Activated naive CD8-positive, alpha-beta T cell treated with anti-CD3 and anti-CD28 coated beads, Interleukin-2, amount 50 U/mL, for 24 hours (primary cell): ENCODE results near the gene PARN.
"Not testable (repeated sequence)": the region's sequence is repeated elsewhere in the genome, so short reads cannot be mapped to it uniquely, and the experiment has no call there.

Experiments used
- ATAC-seq: fragments of 150-1000 bp; cut with Tn5 transposase; one replicate; pipeline ENCODE4 v1.10.0; 2021
- DNase-seq: peaks from one replicate; pipeline ENCODE4 v3.0.0; 2021
- H3K27ac Mint-ChIP-seq: one replicate; pipeline ENCODE4 v1.8.0; 2021; ENCODE audit warnings: mild to moderate bottlenecking, mixed read lengths
- H3K27me3 Mint-ChIP-seq: one replicate; pipeline ENCODE4 v1.8.0; 2021; ENCODE audit warnings: mixed read lengths
- H3K36me3 Mint-ChIP-seq: one replicate; pipeline ENCODE4 v1.8.0; 2021; ENCODE audit warnings: low read depth, mixed read lengths
- H3K4me1 Mint-ChIP-seq: one replicate; pipeline ENCODE4 v1.8.0; 2021; ENCODE audit warnings: mixed read lengths
- H3K4me3 Mint-ChIP-seq: one replicate; pipeline ENCODE4 v1.8.0; 2021; ENCODE audit warnings: mild to moderate bottlenecking, moderate library complexity, mixed read lengths
- H3K9me3 Mint-ChIP-seq: one replicate; pipeline ENCODE4 v1.8.0; 2021; ENCODE audit warnings: mixed read lengths

Gene PARN

DNA sequence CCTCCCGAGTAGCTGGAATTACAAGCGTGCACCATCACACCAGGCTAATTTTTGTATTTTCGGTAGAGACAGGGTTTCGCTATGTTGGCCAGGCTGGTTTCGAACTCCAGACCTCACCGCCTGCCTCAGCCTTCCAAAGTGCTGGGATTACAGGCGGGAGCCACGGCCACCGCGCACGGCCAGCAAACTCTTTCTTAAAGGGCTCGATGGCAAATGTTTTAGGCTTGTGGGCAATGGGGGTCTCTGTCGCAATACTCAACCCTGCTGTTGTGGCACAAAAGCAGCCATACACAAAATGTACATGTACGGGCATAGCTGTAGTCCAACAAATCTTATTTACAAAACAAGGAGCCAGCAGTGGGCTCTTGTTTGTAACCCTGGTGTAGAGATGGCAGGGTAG is 18.4 kb downstream of the PARN start:
- Mint-ChIP-seq H3K4me1 (no peaks in the 10 kb centered on the region), H3K36me3 (peaks cover 49% of the 10 kb centered on the region), H3K4me3 (no peak overlapping the region), H3K9me3 (no peaks in the 10 kb centered on the region), H3K27me3 (no peaks in the 10 kb centered on the region), H3K27ac (no peak overlapping the region)
- ATAC-seq: no peak
- DNase-seq: no peak

DNA sequence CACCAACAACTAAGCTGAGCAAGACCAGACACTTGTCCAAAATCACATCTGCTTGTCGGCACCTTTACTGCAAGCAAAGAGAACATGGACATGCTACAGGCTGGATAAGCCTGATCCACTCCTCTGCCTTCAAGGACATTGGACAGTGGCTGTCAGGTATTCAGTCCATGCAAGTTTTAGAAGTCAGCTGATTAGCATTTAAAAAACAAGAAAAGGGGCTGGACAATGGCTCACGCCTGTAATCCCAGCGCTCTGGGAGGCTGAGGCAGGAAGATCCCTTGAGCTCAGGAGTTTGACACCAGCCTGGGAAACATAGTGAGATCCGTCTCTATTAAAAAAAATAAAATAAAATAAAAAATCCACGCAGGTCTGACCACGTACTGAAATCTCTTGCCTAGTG is 20.3 kb downstream of the PARN start:
- H3K36me3 Mint-ChIP-seq: peaks cover 43% of the 10 kb centered on the region
- DNase-seq (no peak), ATAC-seq (no peak)
- H3K27me3 Mint-ChIP-seq: no peaks in the 10 kb centered on the region
- H3K9me3 Mint-ChIP-seq: no peaks in the 10 kb centered on the region
- H3K4me3 Mint-ChIP-seq: no peak overlapping the region
- H3K4me1 Mint-ChIP-seq: no peaks in the 10 kb centered on the region
- H3K27ac Mint-ChIP-seq: no peak overlapping the region

DNA sequence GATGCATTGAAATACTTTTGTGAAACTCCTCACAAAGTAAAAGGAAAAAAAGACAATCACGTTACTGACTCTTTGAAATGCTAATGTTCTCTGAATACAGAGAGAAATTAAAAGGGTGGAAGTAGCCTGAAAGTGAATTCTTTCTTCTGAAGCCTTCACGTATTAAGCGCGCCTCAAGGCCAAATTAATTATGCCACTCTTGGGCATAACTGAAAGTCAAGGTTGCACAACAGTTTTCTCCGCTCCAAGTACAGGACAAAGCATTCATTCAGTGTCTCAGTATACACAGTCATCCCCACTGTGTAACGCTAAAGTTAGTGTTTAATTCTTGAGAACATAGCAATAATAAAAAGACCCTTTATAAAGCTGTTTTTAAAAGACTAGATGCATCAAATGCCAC is 21.5 kb downstream of the PARN start:
- ATAC-seq (no peak), DNase-seq (no peak)
- H3K36me3 Mint-ChIP-seq: peaks cover 42% of the 10 kb centered on the region
- no peak overlapping the region for H3K4me3 Mint-ChIP-seq
- H3K27me3 Mint-ChIP-seq: no peaks in the 10 kb centered on the region
- H3K4me1 Mint-ChIP-seq: no peaks in the 10 kb centered on the region
- no peaks in the 10 kb centered on the region for H3K9me3 Mint-ChIP-seq
- no peak overlapping the region for H3K27ac Mint-ChIP-seq

DNA sequence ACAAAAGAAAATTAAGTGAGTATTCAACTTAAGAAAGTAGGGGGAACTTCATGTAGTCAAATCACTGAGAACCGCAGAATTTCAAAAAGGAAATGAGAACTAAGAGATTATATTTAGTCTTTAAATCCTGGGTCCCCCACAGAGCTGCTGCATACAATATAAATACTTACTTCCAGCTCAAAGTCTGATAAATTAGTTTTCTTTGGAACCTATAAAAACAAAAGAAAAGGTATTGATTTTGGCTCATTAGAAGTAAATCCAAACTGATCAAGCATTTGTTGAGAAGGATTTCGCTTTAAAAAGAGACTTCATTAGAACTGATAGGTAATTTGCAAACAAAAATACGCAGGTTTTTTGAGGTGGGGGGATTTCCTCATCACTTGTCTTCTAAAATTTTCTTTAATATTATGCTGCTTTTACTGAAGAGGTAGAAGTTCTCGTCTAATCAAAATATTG is 21.9 kb downstream of the PARN start:
- H3K27ac Mint-ChIP-seq: no peak overlapping the region
- no peak for ATAC-seq
- peaks cover 43% of the 10 kb centered on the region for H3K36me3 Mint-ChIP-seq

DNA sequence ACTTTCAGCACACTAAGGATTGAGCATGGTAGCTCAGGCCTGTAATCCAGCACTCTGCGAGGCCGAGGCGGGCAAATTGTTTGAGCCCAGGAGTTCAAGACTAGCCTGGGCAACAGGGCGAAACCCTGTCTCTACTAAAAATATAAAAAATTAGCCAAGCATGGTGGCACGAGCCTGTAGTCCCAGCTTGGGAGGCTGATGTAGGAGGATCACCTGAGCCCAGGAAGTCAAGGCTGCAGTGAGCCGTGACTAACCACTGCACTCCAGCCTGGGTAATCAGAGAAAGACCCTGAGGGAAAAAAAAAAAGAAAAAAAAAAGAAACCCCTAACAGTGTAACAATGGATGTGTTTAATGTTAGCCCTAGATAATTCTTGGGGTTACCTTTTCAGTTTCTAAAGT is 24.0 kb downstream of the PARN start:
- Mint-ChIP-seq H3K27ac (no peak overlapping the region), H3K4me1 (no peaks in the 10 kb centered on the region), H3K27me3 (no peaks in the 10 kb centered on the region), H3K9me3 (no peaks in the 10 kb centered on the region), H3K36me3 (peaks cover 48% of the 10 kb centered on the region), H3K4me3 (no peak overlapping the region)
- ATAC-seq (no peak), DNase-seq (no peak)

More for the DNA sequence above, 21.9 kb downstream of the PARN start:
- Mint-ChIP-seq H3K4me3 (no peak overlapping the region), H3K27me3 (no peaks in the 10 kb centered on the region), H3K4me1 (no peaks in the 10 kb centered on the region), H3K9me3 (no peaks in the 10 kb centered on the region)
- DNase-seq: no peak

DNA sequence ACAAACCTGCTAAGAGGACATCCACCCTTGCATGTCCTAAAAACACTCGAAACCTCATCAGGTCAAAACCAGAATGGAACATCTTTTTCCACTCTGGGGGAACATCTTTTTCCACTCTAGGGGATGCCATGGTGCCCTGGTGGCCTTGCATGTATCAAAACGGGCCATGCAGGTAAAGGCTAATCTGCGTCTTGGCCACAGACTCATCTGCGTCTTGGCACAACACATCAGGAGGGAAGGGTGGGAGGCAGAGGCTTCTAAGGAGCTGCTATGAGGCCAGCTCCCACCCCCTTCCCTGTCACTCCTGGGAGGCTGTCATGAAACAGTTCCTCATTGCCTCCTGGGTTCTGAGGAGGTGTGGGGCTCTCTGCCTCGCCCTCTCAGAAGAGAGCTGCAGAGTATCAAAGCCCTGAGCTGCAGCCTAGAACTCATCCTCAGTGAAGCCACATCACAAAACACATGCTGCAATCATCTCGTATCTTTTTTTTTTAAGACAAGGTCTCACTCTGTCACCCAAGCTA is 27.6 kb downstream of the PARN start:
- Mint-ChIP-seq H3K27me3 (no peaks in the 10 kb centered on the region), H3K4me1 (no peaks in the 10 kb centered on the region), H3K36me3 (peaks cover 49% of the 10 kb centered on the region), H3K9me3 (no peaks in the 10 kb centered on the region), H3K27ac (no peak overlapping the region), H3K4me3 (no peak overlapping the region)
- no peak for ATAC-seq
- no peak for DNase-seq

DNA sequence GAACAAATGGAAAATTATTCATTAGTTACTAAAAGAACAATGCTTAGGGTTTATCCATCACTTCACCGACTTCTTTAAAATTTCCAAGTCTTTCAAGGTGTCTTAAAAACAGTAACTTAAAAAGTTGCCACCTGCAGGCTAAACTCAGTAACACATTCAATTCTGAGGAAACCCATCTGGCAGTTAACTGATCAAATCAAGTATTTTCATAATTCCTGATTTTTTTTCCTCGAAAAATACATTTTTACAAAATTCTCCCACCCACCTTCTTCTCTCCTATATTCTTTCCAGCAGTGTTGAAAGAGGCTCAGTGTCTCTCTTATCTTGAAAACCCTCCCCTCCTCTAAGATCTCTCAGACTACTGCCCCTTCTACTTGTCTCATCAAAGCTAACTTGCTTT is 29.9 kb downstream of the PARN start:
- Mint-ChIP-seq H3K36me3 (peaks cover 46% of the 10 kb centered on the region), H3K27ac (no peak overlapping the region), H3K4me3 (no peak overlapping the region), H3K27me3 (no peaks in the 10 kb centered on the region), H3K9me3 (no peaks in the 10 kb centered on the region), H3K4me1 (no peaks in the 10 kb centered on the region)
- DNase-seq (no peak), ATAC-seq (no peak)

DNA sequence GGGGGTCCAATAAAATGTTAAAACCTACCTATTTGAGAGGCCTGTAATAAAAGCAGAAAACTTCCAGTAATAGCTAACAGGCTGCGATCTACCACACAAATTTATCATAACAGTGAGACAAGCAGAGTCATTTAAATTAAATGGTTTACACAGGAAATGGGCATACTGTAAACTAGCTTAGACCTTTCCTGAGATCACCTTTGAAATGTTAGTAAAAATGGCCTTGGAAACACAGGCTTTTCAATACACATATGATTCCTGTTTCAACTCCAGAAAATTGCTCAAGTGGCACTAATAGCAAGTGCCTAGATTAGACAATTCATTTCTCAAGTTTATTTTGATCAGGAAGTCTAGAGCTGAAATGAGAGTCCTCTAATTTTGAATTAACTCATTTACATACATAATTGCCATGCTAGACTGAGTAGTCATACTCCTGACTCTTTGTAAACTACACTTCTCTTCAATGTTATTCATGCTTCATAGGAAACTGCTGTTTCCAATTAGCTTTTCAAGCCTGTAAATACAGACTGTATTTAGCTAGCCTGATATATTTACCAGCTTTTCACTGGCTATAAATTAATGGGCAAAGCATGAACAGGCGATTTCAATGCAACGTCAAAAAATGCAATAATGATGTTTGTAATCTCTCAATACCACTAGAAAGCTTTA is 43.3 kb downstream of the PARN start:
- DNase-seq: no peak
- Mint-ChIP-seq H3K4me3 (no peak overlapping the region), H3K36me3 (peaks cover 54% of the 10 kb centered on the region), H3K4me1 (no peaks in the 10 kb centered on the region), H3K27ac (no peak overlapping the region), H3K9me3 (no peaks in the 10 kb centered on the region), H3K27me3 (no peaks in the 10 kb centered on the region)
- no peak for ATAC-seq

DNA sequence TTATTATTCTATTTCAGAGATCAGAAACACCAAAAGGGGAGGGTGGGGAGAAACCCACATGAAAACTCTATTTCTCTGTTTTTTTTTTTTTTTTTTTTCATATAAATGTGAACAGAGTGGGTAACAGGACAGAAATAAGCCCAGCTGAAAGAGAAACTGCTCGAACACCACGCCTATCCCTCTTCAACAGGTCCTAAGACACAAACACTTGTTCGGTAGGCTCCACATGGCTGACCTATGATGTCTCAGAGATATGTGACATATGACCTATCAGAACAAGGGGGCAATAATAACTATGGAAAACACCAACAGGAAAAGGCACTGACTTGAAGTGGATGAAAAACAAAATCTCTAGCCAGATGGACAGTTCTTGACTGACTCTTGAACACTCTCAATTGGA is 44.8 kb downstream of the PARN start:
- Mint-ChIP-seq H3K27ac (no peak overlapping the region), H3K36me3 (peaks cover 53% of the 10 kb centered on the region), H3K27me3 (no peaks in the 10 kb centered on the region), H3K4me3 (no peak overlapping the region), H3K9me3 (no peaks in the 10 kb centered on the region), H3K4me1 (no peaks in the 10 kb centered on the region)
- ATAC-seq (no peak), DNase-seq (no peak)

DNA sequence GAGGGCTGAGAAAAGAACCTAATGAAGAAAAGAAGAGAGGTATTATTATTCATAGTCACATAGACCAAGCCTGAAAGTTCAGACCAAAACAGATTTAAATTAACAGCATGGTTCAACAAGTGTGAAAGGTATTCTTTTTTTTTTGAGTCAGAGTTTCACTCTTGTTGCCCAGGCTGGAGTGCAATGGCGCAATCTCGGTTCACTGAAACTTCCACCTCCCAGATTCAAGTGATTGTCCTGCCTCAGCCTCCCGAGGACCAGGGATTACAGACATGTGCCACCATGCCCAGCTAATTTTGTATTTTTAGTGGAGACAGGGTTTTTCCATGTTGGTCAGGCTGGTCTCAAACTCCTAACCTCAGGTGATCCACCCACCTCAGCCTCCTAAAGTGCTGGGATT is 49.1 kb downstream of the PARN start:
- peak overlapping the region; percentile 42 for H3K27ac Mint-ChIP-seq

DNA sequence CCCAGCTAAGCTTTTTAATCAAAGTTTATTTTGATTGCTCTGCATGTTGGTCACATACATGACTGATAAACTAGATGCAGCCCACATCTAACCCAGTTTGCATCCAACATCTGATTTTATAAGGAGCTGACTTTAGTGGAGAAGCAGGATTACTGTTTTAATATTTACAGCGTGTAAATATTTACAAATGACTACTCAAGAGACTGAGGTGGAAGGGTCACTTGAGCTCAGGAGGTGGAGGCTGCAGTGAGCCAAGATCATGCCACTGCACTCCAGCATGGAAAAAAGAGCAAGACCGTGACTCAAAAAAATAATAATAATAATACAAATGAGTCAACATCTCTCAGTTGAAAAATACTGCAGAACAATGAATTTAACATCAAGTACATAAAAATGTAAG is 50.8 kb downstream of the PARN start:
- no peaks in the 10 kb centered on the region for H3K4me1 Mint-ChIP-seq
- DNase-seq (no peak), ATAC-seq (no peak)
- H3K4me3 Mint-ChIP-seq: no peak overlapping the region
- no peaks in the 10 kb centered on the region for H3K27me3 Mint-ChIP-seq
- H3K36me3 Mint-ChIP-seq: peaks cover 68% of the 10 kb centered on the region
- no peaks in the 10 kb centered on the region for H3K9me3 Mint-ChIP-seq
- no peak overlapping the region for H3K27ac Mint-ChIP-seq

More for the DNA sequence above, 49.1 kb downstream of the PARN start:
- not testable (repeated sequence) for H3K27me3 Mint-ChIP-seq, ATAC-seq, H3K4me1 Mint-ChIP-seq, H3K9me3 Mint-ChIP-seq, DNase-seq, H3K4me3 Mint-ChIP-seq
- peaks cover 58% of the 10 kb centered on the region for H3K36me3 Mint-ChIP-seq

DNA sequence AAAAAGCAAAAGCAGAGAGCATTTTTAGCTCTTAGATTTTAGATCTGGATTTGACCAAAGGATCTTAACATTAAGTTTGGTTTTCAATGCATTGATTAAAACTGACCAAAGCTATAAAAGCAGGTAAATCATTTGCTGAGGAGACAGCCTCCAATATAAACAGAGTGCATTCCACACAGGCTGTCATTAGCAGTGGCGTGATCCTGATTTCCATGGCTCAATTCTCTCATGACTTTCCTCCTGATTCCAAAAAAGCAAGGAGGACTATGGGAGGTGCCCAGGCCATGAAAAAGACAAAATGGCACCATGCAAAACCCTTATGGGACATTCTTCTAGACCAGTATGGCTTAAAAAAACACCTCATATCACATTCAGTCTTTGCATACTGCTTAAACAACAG is 53.5 kb downstream of the PARN start:
- Mint-ChIP-seq H3K4me3 (no peak overlapping the region), H3K27ac (no peak overlapping the region), H3K4me1 (no peaks in the 10 kb centered on the region), H3K27me3 (no peaks in the 10 kb centered on the region), H3K36me3 (peaks cover 71% of the 10 kb centered on the region), H3K9me3 (no peaks in the 10 kb centered on the region)
- DNase-seq: no peak
- ATAC-seq: no peak

DNA sequence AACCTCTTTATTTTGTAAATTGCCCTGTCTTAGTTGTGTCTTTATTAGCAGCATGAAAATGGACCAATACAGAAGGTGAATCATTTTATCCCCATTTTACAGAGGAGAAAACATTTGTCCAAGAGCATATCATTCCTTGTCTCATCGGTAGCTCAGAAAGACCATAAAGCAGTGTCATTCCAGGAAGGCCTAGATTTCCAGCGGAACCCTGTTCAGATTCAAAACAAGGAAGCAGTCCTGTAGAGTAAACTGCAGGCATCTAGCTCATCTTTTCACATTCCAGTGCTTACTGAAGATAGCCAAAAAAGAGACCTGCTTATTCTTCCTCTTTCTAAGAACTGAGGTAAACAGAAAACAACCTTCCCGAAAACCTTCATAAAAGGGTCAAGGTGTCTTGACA is 54.0 kb downstream of the PARN start:
- no peaks in the 10 kb centered on the region for H3K27me3 Mint-ChIP-seq
- H3K27ac Mint-ChIP-seq: no peak overlapping the region
- H3K36me3 Mint-ChIP-seq: peaks cover 71% of the 10 kb centered on the region
- ATAC-seq: no peak
- H3K4me3 Mint-ChIP-seq: no peak overlapping the region
- no peaks in the 10 kb centered on the region for H3K9me3 Mint-ChIP-seq
- no peak for DNase-seq
- H3K4me1 Mint-ChIP-seq: no peaks in the 10 kb centered on the region

DNA sequence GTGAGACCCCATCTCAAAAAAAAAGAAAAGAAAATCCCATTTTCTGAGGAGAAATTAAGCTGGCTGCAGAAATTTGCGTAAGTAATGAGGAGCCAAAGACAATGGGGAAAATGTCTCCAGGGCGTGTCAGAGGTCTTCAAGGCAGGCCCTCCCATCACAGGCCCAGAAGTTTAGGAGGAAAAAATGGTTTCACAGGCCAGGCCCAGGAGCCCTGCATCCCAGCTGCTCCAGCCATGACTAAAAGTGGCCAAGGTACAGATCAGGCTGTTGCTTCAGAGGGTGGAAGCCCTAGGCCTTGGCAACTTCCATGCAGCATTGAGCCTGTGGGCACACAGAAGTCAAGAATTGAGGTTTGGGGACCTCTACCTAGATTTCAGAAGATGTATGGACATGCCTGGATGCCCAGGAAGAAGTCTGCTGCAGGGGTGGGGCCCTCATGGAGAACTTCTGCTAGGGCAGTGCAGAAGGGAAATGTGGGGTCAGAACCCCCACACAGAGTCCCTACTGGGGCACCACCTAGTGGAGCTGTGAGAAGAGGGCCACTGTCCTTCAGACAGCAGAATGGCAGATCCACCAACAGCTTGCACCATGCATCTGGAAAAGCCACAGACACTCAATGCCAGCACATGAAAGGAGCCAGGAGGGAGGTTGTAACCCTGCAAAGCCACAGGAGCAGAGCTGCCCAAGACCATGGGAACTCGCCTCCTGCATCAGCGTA is 55.2 kb downstream of the PARN start:
- not testable (repeated sequence) for DNase-seq, ATAC-seq, H3K27ac Mint-ChIP-seq, H3K4me3 Mint-ChIP-seq, H3K9me3 Mint-ChIP-seq, H3K4me1 Mint-ChIP-seq, H3K27me3 Mint-ChIP-seq
- H3K36me3 Mint-ChIP-seq: peaks cover 65% of the 10 kb centered on the region

DNA sequence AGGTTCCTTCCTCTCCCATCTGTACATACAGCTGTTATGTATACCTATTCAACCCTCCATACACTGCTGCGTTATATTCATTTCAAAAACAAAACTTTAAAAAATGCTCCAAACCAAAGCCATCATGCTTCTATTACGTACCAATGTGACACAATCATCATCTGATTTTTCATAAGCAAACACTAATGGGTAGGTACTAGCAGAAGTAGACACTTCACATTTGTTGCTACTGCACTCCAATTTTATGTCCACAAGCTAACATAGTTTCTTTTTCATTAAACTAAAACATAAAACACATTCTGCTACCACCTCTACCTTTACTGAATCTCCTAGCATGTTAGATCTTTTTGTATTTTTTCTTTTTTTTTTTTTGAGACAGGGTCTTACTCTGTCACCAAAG is 57.5 kb downstream of the PARN start:
- no peak overlapping the region for H3K27ac Mint-ChIP-seq
- no peaks in the 10 kb centered on the region for H3K9me3 Mint-ChIP-seq
- no peaks in the 10 kb centered on the region for H3K27me3 Mint-ChIP-seq
- peaks cover 1% of the 10 kb centered on the region for H3K4me1 Mint-ChIP-seq
- DNase-seq: no peak
- ATAC-seq: no peak
- no peak overlapping the region for H3K4me3 Mint-ChIP-seq
- H3K36me3 Mint-ChIP-seq: peaks cover 55% of the 10 kb centered on the region
